ENCODE results near the gene ATP5F1D.

The ATP5F1D gene

DNA sequence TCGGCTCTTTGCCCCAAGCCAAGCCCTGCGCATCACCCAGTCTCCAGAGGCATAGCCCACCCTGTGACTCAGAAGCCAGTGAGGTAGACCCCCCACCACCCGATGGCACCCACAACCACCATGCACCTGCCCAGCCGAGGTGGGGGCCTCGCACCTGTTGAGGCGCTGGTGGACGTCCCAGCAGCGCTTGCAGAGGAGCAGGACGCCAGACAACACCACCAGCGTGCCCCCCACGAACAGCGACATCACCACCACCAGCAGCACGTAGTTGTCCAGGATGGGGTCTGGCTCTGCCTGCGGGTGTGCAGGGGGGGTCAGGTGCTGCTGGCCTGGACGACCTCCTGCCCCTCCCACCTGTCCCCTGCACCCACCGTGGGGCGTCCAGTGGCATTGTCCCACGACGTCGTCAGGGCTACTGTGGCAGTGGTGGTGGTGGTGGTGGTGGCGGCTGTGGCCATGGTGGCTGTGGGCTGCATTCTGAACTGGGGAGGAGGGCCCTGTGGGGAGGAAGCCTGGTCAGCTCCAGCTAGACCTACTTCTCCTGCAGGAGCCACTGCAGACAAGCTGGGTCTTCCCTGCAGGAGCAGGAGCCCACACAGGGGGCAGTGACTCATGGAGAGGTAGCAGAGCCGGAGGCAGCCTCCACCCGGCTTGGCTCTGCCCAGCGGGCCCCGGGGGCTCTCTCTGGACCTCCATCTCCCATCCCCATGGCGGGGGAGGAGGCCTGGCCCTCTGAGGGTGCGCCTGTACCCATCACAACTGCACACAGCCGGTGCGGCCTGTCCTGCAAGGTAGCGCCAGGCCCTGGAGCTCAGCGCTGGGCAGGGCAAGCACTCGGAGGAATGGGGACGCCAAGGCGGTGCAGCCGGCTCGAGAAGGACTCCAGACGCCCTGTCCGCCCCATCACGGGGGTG lies 5.7 kb upstream of the ATP5F1D start:
- Mint-ChIP-seq H3K27me3 (peaks cover 12% of the 10 kb centered on the region), H3K9me3 (no peaks in the 10 kb centered on the region), H3K36me3 (ENCODE audit: low read depth) (no peaks in the 10 kb centered on the region), H3K27ac (no peak overlapping the region), H3K4me3 (no peak overlapping the region), H3K4me1 (peaks cover 18% of the 10 kb centered on the region)
- ATAC-seq (no peak), DNase-seq (no peak)

DNA sequence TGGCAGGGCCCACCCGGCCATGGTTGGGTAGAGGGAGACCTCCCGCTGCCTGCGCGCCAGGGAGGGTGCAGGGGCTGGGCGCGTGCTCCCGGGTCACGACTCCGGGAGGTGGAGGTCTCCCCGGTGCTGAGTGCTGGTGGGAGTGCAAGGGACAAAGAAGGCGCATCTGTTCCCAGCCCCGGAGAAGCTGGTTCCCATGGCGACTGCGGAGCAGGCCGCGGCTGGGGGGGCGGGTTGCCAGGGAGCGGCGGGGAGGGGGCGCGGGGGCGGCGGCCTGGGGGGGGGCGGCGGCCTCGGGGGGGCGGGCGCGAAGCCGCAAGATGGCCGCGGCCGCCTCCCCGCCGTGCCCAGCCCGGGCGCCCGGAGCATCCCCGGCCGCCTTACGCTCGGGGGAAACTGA lies 5.0 kb upstream of the ATP5F1D start:
- Mint-ChIP-seq H3K27me3 (peaks cover 14% of the 10 kb centered on the region), H3K36me3 (ENCODE audit: low read depth) (no peaks in the 10 kb centered on the region), H3K9me3 (no peaks in the 10 kb centered on the region), H3K27ac (no peak overlapping the region), H3K4me3 (no peak overlapping the region), H3K4me1 (peaks cover 25% of the 10 kb centered on the region)
- ATAC-seq (no peak), DNase-seq (no peak)

DNA sequence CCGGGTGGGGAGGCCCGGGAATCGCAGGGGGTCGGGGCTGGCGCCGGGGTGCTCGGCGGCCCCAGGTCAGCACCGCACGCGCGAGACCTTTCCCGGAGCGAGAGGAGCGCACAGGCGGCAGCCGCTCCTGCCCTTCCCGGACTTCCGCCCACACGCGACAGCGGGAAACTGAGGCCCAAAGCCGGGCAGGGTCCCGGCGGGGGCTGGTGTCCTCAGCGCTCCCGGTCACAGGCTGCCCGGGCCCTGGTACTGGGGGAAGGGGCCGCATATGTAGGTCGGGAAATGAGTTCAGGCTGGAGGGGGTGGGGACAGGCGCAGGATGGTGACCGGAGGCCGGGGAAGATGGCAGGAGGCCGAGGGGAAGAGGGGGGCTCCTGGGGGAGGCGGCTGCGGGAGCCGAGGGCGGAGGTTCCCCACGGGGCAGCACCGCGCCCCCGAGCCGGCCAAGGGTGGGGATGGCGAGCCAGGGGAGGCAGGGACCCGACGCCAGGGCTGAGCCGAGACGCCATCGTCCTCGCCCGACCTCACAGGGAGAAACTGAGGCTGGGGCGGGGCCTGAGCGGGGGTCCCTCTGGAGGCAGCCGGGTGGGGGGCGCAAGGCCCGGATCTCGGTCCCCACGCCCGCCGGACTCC lies 4.4 kb upstream of the ATP5F1D start:
- peaks cover 14% of the 10 kb centered on the region for H3K27me3 Mint-ChIP-seq
- ATAC-seq: no peak
- H3K36me3 Mint-ChIP-seq (ENCODE audit: low read depth): no peaks in the 10 kb centered on the region
- H3K4me3 Mint-ChIP-seq: peak overlapping the region; percentile 21
- no peak overlapping the region for H3K27ac Mint-ChIP-seq
- H3K9me3 Mint-ChIP-seq: no peaks in the 10 kb centered on the region
- DNase-seq: no peak
- peaks cover 25% of the 10 kb centered on the region for H3K4me1 Mint-ChIP-seq

DNA sequence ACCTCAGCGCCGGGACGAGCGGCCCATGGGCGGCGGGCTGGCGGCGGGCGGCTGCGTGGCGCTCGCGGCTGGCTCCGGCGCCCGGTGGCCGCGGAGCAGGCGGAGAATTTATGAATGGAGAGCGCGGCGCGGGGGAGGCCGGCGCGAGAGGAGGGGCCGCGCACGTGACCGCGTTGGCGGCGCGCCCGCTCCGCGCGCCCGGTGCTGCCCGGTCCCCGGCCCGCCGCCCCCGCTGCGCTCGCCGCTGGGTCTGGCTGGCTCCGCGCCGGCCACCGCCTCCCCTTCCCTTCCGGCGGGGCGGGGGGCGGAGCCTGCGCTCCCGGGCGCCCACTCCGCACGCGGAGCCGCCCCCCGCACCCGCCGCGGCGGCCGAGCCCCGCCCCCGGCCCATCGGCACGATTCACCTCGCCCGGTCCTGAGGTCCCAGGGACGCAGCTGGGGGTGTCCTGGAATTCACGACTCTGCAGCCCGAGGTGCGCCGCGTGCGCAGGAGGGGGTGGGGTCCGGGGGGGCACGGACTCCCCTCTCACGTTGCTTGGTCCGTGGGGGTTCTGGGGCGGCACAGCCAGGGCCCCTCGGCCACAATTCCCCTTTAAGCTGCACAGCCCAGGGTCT lies 3.7 kb upstream of the ATP5F1D start, which contains the start of gene CBARP:
CBARP (minus strand) TSS at position 252 of the 615 bp plus-strand sequence. CDS start 1,905 bp downstream, outside the sequence.
- no peaks in the 10 kb centered on the region for H3K9me3 Mint-ChIP-seq
- H3K27ac Mint-ChIP-seq: peak within 1 kb of the TSS; percentile 22
- H3K4me3 Mint-ChIP-seq: peak within 1 kb of the TSS; percentile 61
- ATAC-seq (no peak), DNase-seq (peak; percentile 36)
- peaks cover 14% of the 10 kb centered on the region for H3K27me3 Mint-ChIP-seq
- peaks cover 27% of the 10 kb centered on the region for H3K4me1 Mint-ChIP-seq
- H3K36me3 Mint-ChIP-seq (ENCODE audit: low read depth): peaks cover under 1% of the 10 kb centered on the region

DNA sequence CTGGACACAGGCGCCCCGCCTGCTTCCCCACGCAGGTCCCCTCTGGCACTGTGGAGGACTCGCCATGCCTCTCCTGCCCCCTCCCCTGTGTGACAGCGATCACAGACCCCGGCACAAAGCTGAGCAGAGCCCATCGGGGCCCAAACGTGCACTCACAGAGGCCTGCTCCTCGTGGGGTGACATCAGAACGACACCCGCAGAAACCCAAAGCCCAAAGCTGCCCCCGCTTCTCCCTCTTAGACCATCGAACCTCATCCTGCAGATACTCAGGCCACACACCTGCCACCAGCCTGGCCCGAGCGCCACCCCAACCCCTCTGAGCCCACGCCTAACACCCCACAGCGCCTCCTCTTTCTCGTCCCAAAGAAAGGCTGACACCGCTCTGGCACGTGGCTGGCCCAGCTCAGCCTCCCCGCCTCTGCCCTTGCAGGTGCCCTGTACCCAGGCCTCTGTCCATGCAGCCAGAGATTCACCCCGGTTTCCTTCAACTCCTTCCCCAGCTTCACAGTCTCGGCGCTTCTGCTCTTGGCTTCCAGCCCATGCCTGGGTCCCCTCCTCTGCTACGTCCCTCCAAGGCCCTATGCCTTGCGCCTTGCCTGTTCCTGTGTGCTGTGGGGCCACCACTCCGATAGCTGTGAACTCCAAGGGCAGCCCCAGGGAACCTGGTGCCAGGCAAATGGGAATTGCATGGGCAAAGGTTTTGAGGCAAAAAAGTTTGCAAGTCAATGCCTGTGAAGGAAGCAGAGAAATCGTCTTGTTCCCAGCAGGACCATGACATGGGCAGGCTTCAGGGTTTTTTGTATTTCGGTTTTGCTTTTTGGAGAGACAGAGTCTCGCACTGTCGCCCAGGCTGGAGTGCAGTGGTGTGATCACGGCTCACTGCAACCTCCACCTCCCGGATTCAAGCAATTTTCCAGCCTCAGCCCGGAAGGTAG lies 2.9 kb upstream of the ATP5F1D start:
- H3K4me3 Mint-ChIP-seq: peak overlapping the region; percentile 61
- peaks cover 2% of the 10 kb centered on the region for H3K36me3 Mint-ChIP-seq (ENCODE audit: low read depth)
- DNase-seq (no peak), ATAC-seq (no peak)
- H3K27ac Mint-ChIP-seq: peak overlapping the region; percentile 22
- no peaks in the 10 kb centered on the region for H3K9me3 Mint-ChIP-seq
- H3K4me1 Mint-ChIP-seq: peaks cover 33% of the 10 kb centered on the region
- H3K27me3 Mint-ChIP-seq: peaks cover 14% of the 10 kb centered on the region

DNA sequence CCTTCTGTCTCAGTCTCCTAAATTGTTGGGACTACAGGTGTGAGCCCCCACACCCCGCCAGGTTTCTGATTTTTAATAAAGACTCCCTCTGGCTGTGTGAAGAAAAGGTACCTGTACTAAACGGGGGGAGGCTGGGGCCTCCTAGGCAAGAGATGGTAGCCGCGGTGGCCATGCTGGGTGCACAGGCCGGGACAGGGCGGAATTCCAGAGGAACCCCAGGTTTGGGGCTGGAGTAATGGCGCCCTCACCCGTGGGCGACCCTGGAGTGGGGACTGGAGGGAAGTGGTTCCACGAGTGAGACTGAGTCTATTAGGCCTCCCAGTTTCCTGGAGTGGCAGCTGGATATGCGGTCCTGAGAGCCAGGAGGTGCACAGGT lies 2.1 kb upstream of the ATP5F1D start:
- H3K9me3 Mint-ChIP-seq: no peaks in the 10 kb centered on the region
- ATAC-seq: no peak
- H3K27ac Mint-ChIP-seq: peak overlapping the region; percentile 60
- peaks cover 2% of the 10 kb centered on the region for H3K36me3 Mint-ChIP-seq (ENCODE audit: low read depth)
- peaks cover 33% of the 10 kb centered on the region for H3K4me1 Mint-ChIP-seq
- H3K27me3 Mint-ChIP-seq: peaks cover 14% of the 10 kb centered on the region
- H3K4me3 Mint-ChIP-seq: no peak overlapping the region
- no peak for DNase-seq

DNA sequence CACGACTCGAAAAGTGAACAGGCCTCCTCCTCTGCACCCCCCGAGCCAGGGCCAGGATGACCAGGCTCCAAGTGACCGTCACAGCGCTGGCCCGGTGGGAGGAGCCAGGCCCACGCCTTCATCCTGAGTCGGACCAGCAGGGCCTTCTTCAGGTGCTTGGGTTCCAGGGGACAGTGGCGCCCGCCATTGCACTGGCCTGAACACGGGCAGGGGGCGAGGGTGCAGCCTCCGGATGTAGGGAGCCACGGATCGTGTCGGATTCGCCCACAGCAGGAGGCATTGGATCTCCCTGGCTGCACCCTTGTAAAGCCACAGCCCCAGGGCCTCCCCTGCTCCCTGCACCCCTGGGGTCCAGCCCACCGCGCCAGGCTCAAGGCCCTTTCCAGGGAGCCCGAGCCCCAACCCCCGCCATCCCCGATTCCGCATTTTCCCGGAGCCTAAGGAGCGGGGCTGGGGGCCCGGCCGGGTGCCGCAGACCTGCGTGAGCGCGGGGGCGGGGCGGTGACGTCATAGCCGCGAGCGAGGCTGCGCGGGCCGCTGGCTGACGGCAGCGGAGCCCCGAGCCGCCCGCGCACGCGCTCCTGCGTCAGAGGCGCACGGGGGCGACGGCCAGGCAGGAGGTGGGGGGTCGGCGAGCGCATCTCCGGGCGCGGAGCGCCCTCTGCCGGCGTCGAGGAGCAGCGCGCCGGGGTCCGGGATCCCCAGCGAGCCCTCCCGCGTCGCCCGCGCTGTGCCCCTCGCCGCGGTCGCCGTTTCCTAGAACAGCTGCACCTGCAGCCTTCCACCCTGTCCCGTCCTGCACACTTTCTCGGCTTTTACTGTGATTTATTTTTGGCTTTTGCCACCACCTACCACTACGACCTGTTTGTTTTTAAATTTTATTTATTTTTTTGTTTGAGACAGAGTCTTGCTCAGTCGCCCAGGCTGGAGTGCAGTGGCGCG lies 1.5 kb upstream of the ATP5F1D start:
- peak; percentile 39 for ATAC-seq
- Mint-ChIP-seq H3K27me3 (peaks cover 14% of the 10 kb centered on the region), H3K9me3 (no peaks in the 10 kb centered on the region), H3K4me1 (peaks cover 38% of the 10 kb centered on the region), H3K36me3 (ENCODE audit: low read depth) (peaks cover 2% of the 10 kb centered on the region), H3K4me3 (peak overlapping the region; percentile 86), H3K27ac (peak overlapping the region; percentile 60)
- DNase-seq: peak; percentile 95

DNA sequence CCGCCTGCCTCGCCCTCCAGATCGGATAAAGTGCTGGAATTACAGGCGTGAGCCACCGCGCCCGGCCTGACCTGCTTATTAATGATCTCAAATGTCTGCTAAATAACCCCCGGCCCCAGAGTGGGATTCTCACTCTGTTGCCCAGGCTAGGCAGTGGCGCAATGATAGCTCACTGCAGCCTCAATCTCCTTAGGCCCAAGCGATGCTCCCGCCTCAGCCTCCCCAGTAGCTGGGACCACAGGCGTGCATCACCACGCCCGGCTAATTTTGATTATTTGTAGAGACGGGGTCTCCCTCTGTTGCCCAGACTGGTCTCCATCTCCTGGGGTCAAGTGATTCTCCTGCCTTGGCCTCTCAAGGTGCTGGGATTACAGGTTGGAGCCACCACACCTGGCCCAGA lies 626 bp upstream of the ATP5F1D start:
- Mint-ChIP-seq H3K36me3 (ENCODE audit: low read depth) (peaks cover 2% of the 10 kb centered on the region), H3K27me3 (peaks cover 14% of the 10 kb centered on the region), H3K4me3 (peak overlapping the region; percentile 86), H3K4me1 (peaks cover 38% of the 10 kb centered on the region), H3K27ac (no peak overlapping the region), H3K9me3 (no peaks in the 10 kb centered on the region)
- DNase-seq (no peak), ATAC-seq (no peak)

DNA sequence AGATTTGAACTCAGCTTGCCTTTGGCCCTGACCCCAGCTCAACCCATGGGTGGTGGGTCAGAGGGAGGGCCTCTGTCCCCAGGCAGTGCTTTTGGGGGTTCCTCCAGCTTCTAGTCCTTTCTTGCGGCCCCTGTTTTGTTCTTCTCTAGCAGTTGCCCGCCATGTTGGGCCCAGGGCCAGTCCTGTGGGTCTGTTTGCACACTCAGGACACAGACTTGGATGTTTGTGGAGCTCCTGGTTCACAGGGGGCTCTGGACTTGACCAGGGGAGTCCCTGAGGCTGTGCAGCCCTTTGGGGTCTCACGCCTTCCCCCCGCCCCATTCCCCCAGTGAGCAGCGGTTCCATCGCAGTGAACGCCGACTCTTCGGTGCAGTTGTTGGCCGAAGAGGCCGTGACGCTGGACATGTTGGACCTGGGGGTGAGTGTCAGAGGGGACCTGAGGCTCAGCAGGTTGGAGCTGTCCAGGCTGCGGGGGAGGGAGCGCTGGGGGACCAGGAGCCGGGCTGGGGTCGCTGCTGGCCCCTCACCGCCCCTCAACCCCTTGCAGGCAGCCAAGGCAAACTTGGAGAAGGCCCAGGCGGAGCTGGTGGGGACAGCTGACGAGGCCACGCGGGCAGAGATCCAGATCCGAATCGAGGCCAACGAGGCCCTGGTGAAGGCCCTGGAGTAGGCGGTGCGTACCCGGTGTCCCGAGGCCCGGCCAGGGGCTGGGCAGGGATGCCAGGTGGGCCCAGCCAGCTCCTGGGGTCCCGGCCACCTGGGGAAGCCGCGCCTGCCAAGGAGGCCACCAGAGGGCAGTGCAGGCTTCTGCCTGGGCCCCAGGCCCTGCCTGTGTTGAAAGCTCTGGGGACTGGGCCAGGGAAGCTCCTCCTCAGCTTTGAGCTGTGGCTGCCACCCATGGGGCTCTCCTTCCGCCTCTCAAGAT lies 2.5 kb downstream of the ATP5F1D start:
- Mint-ChIP-seq H3K4me3 (peak overlapping the region; percentile 86), H3K27ac (no peak overlapping the region), H3K36me3 (ENCODE audit: low read depth) (peaks cover 2% of the 10 kb centered on the region), H3K27me3 (peaks cover 6% of the 10 kb centered on the region), H3K9me3 (no peaks in the 10 kb centered on the region), H3K4me1 (peaks cover 30% of the 10 kb centered on the region)
- ATAC-seq: peak; percentile 53
- DNase-seq: peak; percentile 91

DNA sequence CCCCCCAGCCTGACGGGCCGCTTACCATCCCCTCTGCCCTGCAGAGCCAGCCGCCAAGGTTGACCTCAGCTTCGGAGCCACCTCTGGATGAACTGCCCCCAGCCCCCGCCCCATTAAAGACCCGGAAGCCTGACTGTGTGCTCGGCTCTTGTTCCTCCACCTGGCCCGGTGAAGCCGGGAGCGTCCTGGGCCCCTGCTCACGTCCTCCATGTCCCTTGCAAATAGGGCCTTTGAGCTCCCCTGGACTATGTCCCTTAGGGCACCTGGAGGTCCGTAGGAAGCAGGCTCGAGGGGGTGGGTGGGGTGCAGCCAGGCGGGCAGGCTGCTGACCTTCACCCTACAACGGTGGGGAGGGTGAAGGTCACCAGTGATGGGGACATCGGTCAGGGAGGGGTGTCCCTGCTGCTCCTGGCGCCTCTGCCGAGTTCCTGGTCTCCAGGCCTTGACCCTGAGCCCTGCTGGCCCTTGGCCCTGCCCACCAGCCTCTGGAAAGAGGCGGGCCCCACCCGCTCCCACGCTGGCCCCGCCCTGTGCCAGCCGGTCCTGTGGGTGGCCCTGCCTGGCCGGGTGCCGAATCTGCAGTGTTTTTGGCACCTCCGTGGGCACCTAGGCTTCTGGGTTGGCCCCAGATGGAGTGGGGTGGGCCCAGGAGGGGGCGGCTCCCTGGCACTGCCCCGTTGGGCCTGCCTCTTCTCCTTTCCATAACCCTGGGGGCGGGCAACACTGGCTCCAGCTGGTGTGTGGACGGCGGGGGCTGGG lies 3.3 kb downstream of the ATP5F1D start:
- ATAC-seq (no peak), DNase-seq (no peak)
- Mint-ChIP-seq H3K4me3 (peak overlapping the region; percentile 61), H3K36me3 (ENCODE audit: low read depth) (peaks cover 3% of the 10 kb centered on the region), H3K27ac (no peak overlapping the region), H3K9me3 (no peaks in the 10 kb centered on the region), H3K4me1 (peaks cover 25% of the 10 kb centered on the region), H3K27me3 (peaks cover 2% of the 10 kb centered on the region)

DNA sequence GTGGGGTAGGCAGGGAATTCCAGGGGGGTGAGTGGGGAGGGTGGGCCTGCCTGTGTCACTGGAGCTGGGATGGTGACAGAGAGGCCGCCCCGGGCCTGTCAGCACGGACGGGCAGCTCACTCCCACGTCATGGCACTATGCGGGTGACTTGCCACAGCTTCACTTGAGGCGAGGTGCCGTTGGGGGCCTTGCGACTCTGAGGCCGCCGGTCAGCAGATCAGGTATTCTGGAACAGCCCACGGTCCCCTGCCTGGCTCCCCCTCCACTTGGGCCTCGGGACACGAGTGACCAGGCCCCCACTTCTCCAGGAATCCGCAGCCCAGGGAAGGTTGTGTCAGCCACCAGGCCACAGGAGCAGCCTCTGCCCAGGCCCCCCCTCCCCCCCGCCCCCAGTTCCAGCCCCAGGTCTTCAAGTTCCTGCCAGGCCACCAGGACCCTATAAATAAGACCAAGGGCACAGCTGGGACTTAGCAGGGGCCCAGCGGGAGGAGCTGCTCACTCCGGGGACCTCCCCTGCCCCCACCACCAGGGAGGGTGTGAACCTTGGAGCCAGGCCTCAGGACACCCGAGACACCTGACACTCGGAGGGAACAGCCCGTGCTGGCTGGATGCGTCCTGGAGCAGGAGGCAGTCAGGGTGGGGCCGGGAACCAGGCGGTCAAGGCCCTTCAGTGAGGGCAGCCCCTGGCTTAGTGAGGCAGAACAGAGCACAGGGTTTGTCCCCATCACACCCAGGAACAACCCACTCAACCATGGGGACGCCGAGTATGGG lies 4.1 kb downstream of the ATP5F1D start:
- ATAC-seq: no peak
- Mint-ChIP-seq H3K4me3 (no peak overlapping the region), H3K27me3 (peaks cover 2% of the 10 kb centered on the region), H3K4me1 (peaks cover 22% of the 10 kb centered on the region), H3K9me3 (no peaks in the 10 kb centered on the region), H3K27ac (no peak overlapping the region), H3K36me3 (ENCODE audit: low read depth) (peaks cover 3% of the 10 kb centered on the region)
- DNase-seq: no peak
